ENCODE measurements around the gene FTSJ3.

GRCh38 chr17:63826468-63827001 lies 928 bp downstream of the FTSJ3 start:
- TF ChIP-seq CTCF (IDR thresholded peaks at IDR 0.05) (no peak; the same call in 1 of the 2 replicates), TCF12 (IDR thresholded peaks at IDR 0.05) (no peak), RAD21 (IDR thresholded peaks at IDR 0.05; ENCODE audit: low read length) (no peak), FOSL2 (IDR thresholded peaks at IDR 0.05; ENCODE audit: borderline replicate concordance, low read depth) (no peak), POLR2AphosphoS5 (IDR thresholded peaks at IDR 0.05; ENCODE audit: low read depth, low read length) (no peak), MXI1 (IDR thresholded peaks at IDR 0.05; ENCODE audit: low read depth, low read length) (no peak), EP300 (IDR thresholded peaks at IDR 0.05; ENCODE audit: borderline replicate concordance in 1 of 2, low read depth in 1 of 2, low read length in 1 of 2) (no peak)
